HCT116 (cell line): Measurements from ENCODE around the gene BAG1. TPM values are rescaled to one million over a fixed set of nuclear protein-coding genes. Genes with fewer than 3 reads are reported as not detected.

Source experiments
- ATAC-seq: fragments of 200-7000 bp; cut with Tn5 transposase; 2 replicates; pipeline ENCODE4 v1.9.1; 2020; ENCODE audit warnings: mild to moderate bottlenecking, moderate library complexity
- BruUV-seq: library from RNA; stranded (reverse); fragments of 400-500 nt; replicated peaks from 2 replicates; lab custom pipeline; 2021; lab: Mats Ljungman, UMichigan
- CTCF ChIA-PET: fragments of 300-600 bp; sonication (Branson Sonifier 250); formaldehyde crosslinking; loops from one replicate; lab custom pipeline; 2021; ENCODE audit warnings: antibody characterized with exemption; lab: Charles Lee
- POLR2A ChIA-PET: fragments of 300-600, 350-600 bp; sonication (Branson Sonifier 250); formaldehyde crosslinking; loops from one replicate; lab custom pipeline; 2021; ENCODE audit warnings: antibody characterized with exemption; lab: Charles Lee
- RAD21 ChIA-PET, 2 experiments: fragments of 300-600 bp; sonication (Branson Sonifier 250); formaldehyde crosslinking; loops; one replicate each; lab custom pipeline; 2023; ENCODE audit warnings: low total read pairs in 2 of 2; ENCODE audit not compliant: uncharacterized antibody in 2 of 2, unreplicated experiment in 2 of 2, low non-redundant PET in 1 of 2; lab: Charles Lee
- DNase-seq: peaks from one replicate; pipeline ENCODE4 v3.0.0-alpha.2; 2010; ENCODE audit warnings: low read depth, low spot score
- H2AFZ ChIP-seq: fragments of 200-600 bp; shearing (Covaris generic), sonication (generic); 2 replicates; pipeline ENCODE4 v1.6.1; 2017; ENCODE audit warnings: low read depth, mixed run types, mixed read lengths, antibody characterized with exemption, low read length; ENCODE audit not compliant: poor library complexity, severe bottlenecking
- H3K27ac ChIP-seq: 2 replicates; pipeline ENCODE4 v1.5.1; 2012; ENCODE audit warnings: low read depth, low read length
- H3K27me3 ChIP-seq: fragments of 200-600 bp; sonication (generic); 2 replicates; pipeline ENCODE4 v1.6.1; 2016; ENCODE audit warnings: mixed run types, low read length, mixed read lengths; ENCODE audit not compliant: insufficient read depth
- H3K36me3 ChIP-seq, 2 experiments: fragments of 200-500 bp in 1 of 2; fragments of 200-600 bp in 1 of 2; sonication (Bioruptor generic) in 1 of 2; sonication (generic) in 1 of 2; 2 replicates each; pipeline versions ENCODE4 v1.5.1 to v1.6.1; 2014 to 2016; ENCODE audit warnings: low read length in 2 of 2, inconsistent platforms in 1 of 2, mixed read lengths in 1 of 2, mixed run types in 1 of 2; ENCODE audit not compliant: insufficient read depth in 2 of 2, control insufficient read depth in 1 of 2
- H3K4me1 ChIP-seq, 2 experiments: fragments of 200-600 bp in 1 of 2; sonication (generic) in 1 of 2; 2 replicates each; pipeline versions ENCODE4 v1.5.1 to v1.6.1; 2012 to 2017; ENCODE audit warnings: low read length in 2 of 2, inconsistent platforms in 1 of 2, mild to moderate bottlenecking in 1 of 2, mixed read lengths in 1 of 2, mixed run types in 1 of 2, moderate library complexity in 1 of 2; ENCODE audit not compliant: insufficient read depth in 2 of 2, control insufficient read depth in 1 of 2
- H3K4me2 ChIP-seq: fragments of 200-600 bp; sonication (generic); 2 replicates; pipeline ENCODE4 v1.6.1; 2017; ENCODE audit warnings: mixed run types, low read length, mixed read lengths
- H3K4me3 ChIP-seq, 2 experiments: fragments of 200-600 bp in 1 of 2; sonication (generic) in 1 of 2; replicated peaks in 1 of 2; 2 replicates each; pipeline ENCODE4 v1.5.1; 2011 to 2016; ENCODE audit warnings: low read length in 2 of 2, control low read depth in 1 of 2, low read depth in 1 of 2, mild to moderate bottlenecking in 1 of 2, mixed read lengths in 1 of 2, mixed run types in 1 of 2
- H3K79me2 ChIP-seq: fragments of 200-600 bp; sonication (generic); 2 replicates; pipeline ENCODE4 v1.6.1; 2017; ENCODE audit warnings: mild to moderate bottlenecking, mixed run types, low read length, moderate library complexity, mixed read lengths; ENCODE audit not compliant: insufficient read depth
- H3K9ac ChIP-seq: fragments of 200-600 bp; sonication (generic); 2 replicates; pipeline ENCODE4 v1.6.1; 2016; ENCODE audit warnings: low read length, mixed read lengths
- H3K9me2 ChIP-seq: fragments of 200-600 bp; sonication (generic), shearing (Covaris generic); 2 replicates; pipeline ENCODE4 v1.6.1; 2017; ENCODE audit warnings: mixed run types, mild to moderate bottlenecking, moderate library complexity; ENCODE audit not compliant: insufficient read depth
- H3K9me3 ChIP-seq, 2 experiments: fragments of 200-500 bp in 1 of 2; fragments of 200-600 bp in 1 of 2; sonication (Bioruptor generic) in 1 of 2; sonication (generic) in 1 of 2; 2 replicates each; pipeline ENCODE4 v1.6.1; 2014 to 2017; ENCODE audit warnings: low read length in 2 of 2, mixed read lengths in 2 of 2, inconsistent platforms in 1 of 2, low read depth in 1 of 2, mild to moderate bottlenecking in 1 of 2, mixed run types in 1 of 2, moderate library complexity in 1 of 2; ENCODE audit not compliant: control insufficient read depth in 1 of 2, insufficient read depth in 1 of 2
- H4K20me1 ChIP-seq: fragments of 200-600 bp; sonication (generic), shearing (Covaris generic); 2 replicates; pipeline ENCODE4 v1.6.1; 2017; ENCODE audit warnings: mixed run types, mild to moderate bottlenecking, moderate library complexity; ENCODE audit not compliant: insufficient read depth
- CEBPB ChIP-seq: IDR thresholded peaks from 2 replicates; pipeline ENCODE4 v1.6.1; 2012; ENCODE audit warnings: low read depth
- EGR1 ChIP-seq: IDR thresholded peaks from 2 replicates; pipeline ENCODE4 v1.6.1; 2012; ENCODE audit warnings: low read depth
- ELF1 ChIP-seq: IDR thresholded peaks from 2 replicates; pipeline ENCODE4 v1.6.1; 2012; ENCODE audit warnings: low read depth, borderline replicate concordance
- EZH2 ChIP-seq: fragments of 200-600 bp; sonication (generic); IDR thresholded peaks from 2 replicates; pipeline ENCODE4 v1.6.1; 2017; ENCODE audit warnings: antibody characterized with exemption, mixed run types
- JUND ChIP-seq: IDR thresholded peaks from 2 replicates; pipeline ENCODE4 v1.6.1; 2012
- POLR2AphosphoS5 ChIP-seq: IDR thresholded peaks from 2 replicates; pipeline ENCODE4 v1.6.1; 2011; ENCODE audit warnings: mild to moderate bottlenecking, low read depth, low read length, moderate library complexity
- RAD21 ChIP-seq: IDR thresholded peaks from 2 replicates; pipeline ENCODE4 v1.6.1; 2012; ENCODE audit warnings: low read depth, mild to moderate bottlenecking
- SIN3A ChIP-seq: IDR thresholded peaks from 2 replicates; pipeline ENCODE4 v1.6.1; 2012; ENCODE audit warnings: low read depth
- SRF ChIP-seq: IDR thresholded peaks from 2 replicates; pipeline ENCODE4 v1.6.1; 2012; ENCODE audit warnings: low read depth
- YY1 ChIP-seq: IDR thresholded peaks from 2 replicates; pipeline ENCODE4 v1.6.1; 2011; ENCODE audit warnings: low read length, low read depth, moderate library complexity, mild to moderate bottlenecking; ENCODE audit not compliant: insufficient replicate concordance; ENCODE audit errors: extremely low read depth
- ZBTB33 ChIP-seq: IDR thresholded peaks from 2 replicates; pipeline ENCODE4 v1.6.1; 2011; ENCODE audit warnings: mild to moderate bottlenecking, low read length, moderate library complexity; ENCODE audit not compliant: insufficient replicate concordance; ENCODE audit errors: extremely low read depth
- ZFX ChIP-seq: fragments of 450-650 bp; IDR thresholded peaks from 2 replicates; pipeline ENCODE4 v1.6.1; 2017
- ZNF274 ChIP-seq: fragments of 200-500 bp; sonication (Bioruptor generic); IDR thresholded peaks from 2 replicates; pipeline ENCODE4 v1.6.1; 2014; ENCODE audit warnings: mild to moderate bottlenecking, low read depth, low read length, inconsistent platforms
- intact Hi-C: fragments of 100-400 bp; cut with micrococcal nuclease; formaldehyde crosslinking; loops from 2 replicates; pipeline ENCODE4 v1.10.0; 2022
- total RNA-seq: library from RNA; stranded (reverse); gene quantifications from one replicate; pipeline ENCODE4 v1.2.1, GENCODE V29; 2021; ENCODE audit not compliant: unreplicated experiment
- TF ChIP-seq, protein P1 (sequence below), 3 experiments: fragments of 200-600 bp in 1 of 3; sonication (generic) in 1 of 3; IDR thresholded peaks in 2 of 3; conservative IDR thresholded peaks in 1 of 3; 2 replicates each; pipeline ENCODE4 v1.5.1; 2012 to 2017; ENCODE audit warnings: low read depth in 2 of 3, low read length in 2 of 3, antibody characterized with exemption in 1 of 3, borderline replicate concordance in 1 of 3, control low read depth in 1 of 3, mild to moderate bottlenecking in 1 of 3, mixed read lengths in 1 of 3, mixed run types in 1 of 3, moderate library complexity in 1 of 3; ENCODE audit not compliant: insufficient read depth in 1 of 3

Gene BAG1
- total RNA-seq, 1 experiment from 2014 or later = 58.2 TPM

DNA sequence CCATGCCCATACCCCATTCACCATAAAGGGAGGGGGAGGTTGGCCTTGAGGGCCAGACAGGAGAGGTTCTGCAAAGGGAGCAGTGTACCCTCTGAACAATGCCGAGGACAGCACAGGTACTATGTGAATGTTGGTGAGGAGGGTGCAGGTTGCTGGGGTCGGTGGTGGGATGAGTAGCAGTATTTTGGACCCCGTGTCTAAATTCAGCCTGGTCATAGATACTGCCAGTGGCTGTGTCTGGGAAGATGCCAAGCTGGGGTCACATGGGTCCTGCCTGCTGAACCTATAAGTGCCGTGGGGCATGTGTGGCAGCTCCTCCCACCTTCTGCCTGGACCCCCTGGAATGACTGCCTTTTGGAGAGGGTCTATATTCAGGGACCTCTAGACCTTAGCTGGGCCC lies 35.9 kb downstream of the BAG1 start:
- H3K79me2 ChIP-seq = no peaks in the 10 kb centered on the region
- H3K27me3 ChIP-seq = no peaks in the 10 kb centered on the region
- no peak overlapping the region for H3K4me3 ChIP-seq
- no peaks in the 10 kb centered on the region for H3K36me3 ChIP-seq
- RAD21 ChIA-PET = no interaction called here
- intact Hi-C loops = loop anchor here (1.0 to 10.0 kb wide), 6 partner anchors 36 to 644 kb away; partner anchors contain the start of genes BAG1 and CHMP5
- TF ChIP-seq ZNF274 (no peak), SRF (no peak), POLR2AphosphoS5 (no peak), CEBPB (no peak), JUND (no peak), RAD21 (no peak), ELF1 (no peak)
- TF ChIP-seq, all 23 proteins: peak for 0
- no TSS peak for BruUV-seq
- Histone ChIP-seq H4K20me1 (no peaks in the 10 kb centered on the region), H2AFZ (no peak overlapping the region), H3K4me1 (peaks cover 35 to 56% of the 10 kb centered on the region in 2 experiments), H3K9ac (no peak overlapping the region), H3K9me2 (no peaks in the 10 kb centered on the region), H3K27ac (no peak overlapping the region), H3K9me3 (no peaks in the 10 kb centered on the region), H3K4me2 (peak overlapping the region; percentile 62; the same call in 1 of the 2 replicates)
- ChIA-PET CTCF (interaction anchor here (1.6 kb wide), 1 partner anchor 238 kb away, joined by 10 read pairs; no protein-coding TSS in a partner anchor), POLR2A (no interaction called here)
- DNase-seq (no peak), ATAC-seq (no peak)

- H3K9me2 ChIP-seq = no peaks in the 10 kb centered on the region
- no peaks in the 10 kb centered on the region for H4K20me1 ChIP-seq
- H3K4me1 ChIP-seq = peaks cover 32 to 48% of the 10 kb centered on the region in 2 experiments
- H2AFZ ChIP-seq = no peak overlapping the region
- no peak for TF ChIP-seq ZBTB33
- TF ChIP-seq EGR1 = no peak
- no peak for TF ChIP-seq EZH2
- TF ChIP-seq ZFX = no peak
- TF ChIP-seq ZNF274 = no peak
- no peak for TF ChIP-seq SRF
- no peak for TF ChIP-seq YY1
- no peak for TF ChIP-seq SIN3A
- TF ChIP-seq, protein P1, sequence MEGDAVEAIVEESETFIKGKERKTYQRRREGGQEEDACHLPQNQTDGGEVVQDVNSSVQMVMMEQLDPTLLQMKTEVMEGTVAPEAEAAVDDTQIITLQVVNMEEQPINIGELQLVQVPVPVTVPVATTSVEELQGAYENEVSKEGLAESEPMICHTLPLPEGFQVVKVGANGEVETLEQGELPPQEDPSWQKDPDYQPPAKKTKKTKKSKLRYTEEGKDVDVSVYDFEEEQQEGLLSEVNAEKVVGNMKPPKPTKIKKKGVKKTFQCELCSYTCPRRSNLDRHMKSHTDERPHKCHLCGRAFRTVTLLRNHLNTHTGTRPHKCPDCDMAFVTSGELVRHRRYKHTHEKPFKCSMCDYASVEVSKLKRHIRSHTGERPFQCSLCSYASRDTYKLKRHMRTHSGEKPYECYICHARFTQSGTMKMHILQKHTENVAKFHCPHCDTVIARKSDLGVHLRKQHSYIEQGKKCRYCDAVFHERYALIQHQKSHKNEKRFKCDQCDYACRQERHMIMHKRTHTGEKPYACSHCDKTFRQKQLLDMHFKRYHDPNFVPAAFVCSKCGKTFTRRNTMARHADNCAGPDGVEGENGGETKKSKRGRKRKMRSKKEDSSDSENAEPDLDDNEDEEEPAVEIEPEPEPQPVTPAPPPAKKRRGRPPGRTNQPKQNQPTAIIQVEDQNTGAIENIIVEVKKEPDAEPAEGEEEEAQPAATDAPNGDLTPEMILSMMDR (IDR thresholded peaks at IDR 0.05 in 2 of 3, conservative IDR thresholded peaks at IDR 0.05 in 1 of 3; ENCODE audit: borderline replicate concordance in 1 of 3, insufficient read depth in 1 of 3, low read depth in 2 of 3, low read length in 2 of 3) = no peak
- TF ChIP-seq ELF1 = no peak
- H3K9me3 ChIP-seq = no peaks in the 10 kb centered on the region
- H3K79me2 ChIP-seq = no peaks in the 10 kb centered on the region
- intact Hi-C loops = loop anchor here (2.0 to 10.0 kb wide), 3 partner anchors 37 to 643 kb away; partner anchors contain the start of genes BAG1 and CHMP5
- RAD21 ChIA-PET = no interaction called here
- ATAC-seq = no peak
- H3K4me3 ChIP-seq = no peak overlapping the region
- H3K9ac ChIP-seq = no peak overlapping the region
- no peak for DNase-seq
- POLR2A ChIA-PET = no interaction called here
- H3K27me3 ChIP-seq = no peaks in the 10 kb centered on the region
- H3K36me3 ChIP-seq = no peaks in the 10 kb centered on the region
- no peak overlapping the region for H3K4me2 ChIP-seq
- CTCF ChIA-PET = interaction anchor here (1.0 to 1.3 kb wide), 2 partner anchors 151 to 848 kb away, joined by 3 read pairs; partner anchors contain the start of gene SMU1
- no TSS peak for BruUV-seq
- no peak overlapping the region for H3K27ac ChIP-seq
Observed at GRCh38 chr9:33227741-33228140, 36.8 kb downstream of the BAG1 start.
